HG02759 (cell line): Measurements from ENCODE around the gene RALGDS.

Source experiments
- ATAC-seq: cut with Tn5 transposase; IDR thresholded peaks from one replicate; pipeline ENCODE4 v1.9.1; 2021; ENCODE audit warnings: mild to moderate bottlenecking, moderate library complexity; ENCODE audit not compliant: unreplicated experiment

RALGDS gene

DNA sequence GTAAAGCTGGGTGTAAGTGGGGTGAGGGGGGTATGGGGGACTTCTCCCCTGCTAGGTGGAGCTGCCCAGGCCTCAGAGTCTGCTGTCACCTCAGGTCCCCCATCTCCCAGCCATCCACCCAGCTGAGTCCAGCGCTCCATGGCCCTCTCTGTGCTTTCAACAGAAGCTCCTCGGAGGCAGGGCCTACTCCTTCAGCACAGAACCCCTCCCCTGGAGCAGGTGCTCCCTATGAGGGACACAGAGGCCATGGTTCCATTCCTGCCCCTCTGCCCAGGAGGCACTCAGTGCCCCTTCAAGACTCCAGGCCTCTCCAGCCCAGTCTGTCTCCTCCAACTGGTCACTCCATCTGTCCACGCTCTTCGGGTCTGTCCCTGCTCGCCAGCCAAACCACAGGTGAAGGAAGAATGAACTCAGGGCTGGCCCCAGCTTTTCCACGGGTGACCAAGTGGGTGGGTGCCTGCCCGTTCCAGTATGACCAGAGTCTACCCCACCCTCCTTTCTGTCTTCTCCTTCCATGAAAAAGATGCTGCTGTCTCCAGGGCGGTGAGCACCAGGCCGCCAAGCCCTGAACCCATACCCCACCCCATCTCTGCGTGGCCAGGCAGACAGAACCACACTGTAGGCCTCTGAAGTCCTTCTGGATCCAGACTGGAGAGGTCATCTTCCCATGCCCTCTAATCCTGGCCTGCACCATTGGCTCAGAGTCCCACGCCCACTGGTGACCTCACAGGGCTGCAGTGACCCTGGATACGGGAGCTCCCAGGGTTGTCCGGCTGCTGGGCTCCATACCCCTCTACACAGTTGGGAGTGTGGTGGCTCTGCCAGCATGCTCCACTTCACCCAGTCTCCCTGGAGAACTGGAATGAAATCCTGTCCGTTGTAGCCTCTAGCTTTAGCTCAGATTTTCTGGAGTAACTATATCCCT lies 30.8 kb upstream of the RALGDS start:
- no peak for ATAC-seq

DNA sequence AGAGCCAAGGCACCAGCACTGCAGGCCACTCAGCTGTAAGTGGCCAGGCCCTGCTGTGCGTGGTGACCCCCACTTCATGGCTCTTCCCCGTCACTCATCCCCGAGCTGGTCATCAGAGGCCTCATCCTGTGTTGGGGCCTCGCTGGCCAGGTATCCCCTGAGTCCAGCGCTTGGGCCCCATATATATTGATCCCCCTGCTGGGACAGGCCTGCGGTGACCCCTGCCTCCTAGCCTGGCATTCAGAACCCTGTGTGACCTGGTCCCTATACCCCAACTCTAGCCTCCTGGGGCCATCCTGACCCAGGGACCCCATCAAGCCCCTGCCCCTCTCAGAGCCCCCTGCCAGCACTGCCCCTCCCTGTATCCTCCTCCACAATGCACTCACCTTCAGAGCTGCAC lies 30.0 kb upstream of the RALGDS start:
- no peak for ATAC-seq

DNA sequence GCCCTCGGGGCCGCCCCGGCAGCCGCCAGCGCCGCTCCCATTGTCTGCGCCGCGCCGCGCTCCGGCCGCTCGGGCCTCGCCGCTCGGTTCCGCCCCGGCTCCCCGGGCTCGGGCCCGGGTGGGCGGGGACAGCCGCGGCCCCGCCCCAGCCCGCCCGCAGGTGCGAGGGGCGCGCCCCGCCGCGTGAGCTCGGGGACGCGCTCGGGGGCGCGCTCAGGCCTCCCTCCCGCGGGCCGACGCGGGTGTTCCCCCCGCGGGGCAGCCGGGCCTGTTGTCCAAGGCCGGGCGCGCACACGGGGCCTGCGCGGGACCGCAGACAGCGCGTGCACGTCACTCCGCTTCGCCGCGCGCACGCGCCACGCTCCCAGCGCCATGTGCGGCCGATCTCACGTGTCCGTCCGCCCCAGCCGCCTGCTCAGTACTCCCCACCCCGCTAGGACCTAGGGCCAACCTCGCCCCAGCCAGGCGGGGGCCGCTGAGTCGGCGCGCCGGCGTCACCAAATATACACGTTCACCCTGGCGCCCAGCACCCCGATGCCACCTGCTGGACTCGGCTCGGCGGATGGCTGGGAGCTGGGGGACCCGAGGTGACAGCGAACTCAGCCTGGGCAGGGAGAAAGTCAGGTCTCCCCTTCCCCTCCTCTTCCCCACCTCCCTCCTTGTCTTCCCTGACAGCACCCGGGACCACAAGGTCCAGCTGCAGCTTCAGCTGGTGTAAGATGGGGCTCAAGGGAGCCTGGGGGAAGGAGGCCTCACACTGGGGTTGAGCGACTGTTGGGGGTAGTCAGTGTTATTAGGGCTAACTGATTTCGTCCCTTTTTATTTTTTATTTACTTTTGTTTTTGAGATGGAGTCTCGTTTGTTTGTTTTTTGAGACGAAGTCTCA lies 28.3 kb upstream of the RALGDS start:
- ATAC-seq: peak; percentile 71

DNA sequence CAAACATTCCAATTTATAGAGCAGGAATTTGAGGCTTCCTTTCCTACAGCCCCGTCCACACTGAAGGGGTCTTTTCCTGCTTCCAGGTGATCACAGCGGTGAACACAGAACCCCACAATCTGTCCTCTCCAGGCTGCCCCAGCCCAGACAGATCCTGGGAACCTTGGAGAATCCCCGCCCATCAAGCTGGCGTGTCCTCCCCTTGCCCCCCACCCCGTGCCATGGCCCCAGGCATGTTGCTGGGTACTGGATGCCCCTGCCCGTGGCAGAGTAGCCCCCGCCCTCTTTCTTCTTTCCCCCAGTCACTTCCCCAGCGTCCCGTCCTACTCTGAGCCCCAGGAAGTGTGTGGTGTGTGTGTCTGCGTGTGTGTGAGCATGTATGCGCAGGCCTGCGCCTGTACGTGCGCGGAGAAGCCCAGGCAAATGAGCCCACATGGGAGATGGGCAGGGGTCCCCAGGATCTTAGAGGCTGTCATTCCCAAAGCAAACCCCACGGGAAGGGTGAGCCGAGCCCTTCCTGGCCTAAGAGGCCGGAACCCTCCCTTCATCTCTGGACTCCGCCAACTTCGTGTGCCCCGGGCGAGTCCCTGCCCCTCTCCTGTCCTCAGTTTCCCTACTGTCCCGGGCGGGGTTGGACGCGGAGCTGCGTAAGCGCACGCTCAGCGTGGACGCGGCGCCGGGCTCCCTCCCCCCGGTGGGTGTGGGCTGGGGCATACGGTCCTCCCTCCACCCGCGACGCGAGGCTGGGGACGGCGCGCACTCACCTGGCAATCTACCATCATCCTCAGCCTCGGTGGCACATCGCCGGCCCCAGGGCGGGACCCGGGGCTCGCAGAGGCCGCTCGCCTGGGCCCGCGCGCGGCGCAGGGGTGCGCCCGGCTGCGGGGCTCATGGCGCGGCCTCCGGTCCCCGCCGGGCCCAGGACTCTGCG lies 27.4 kb upstream of the RALGDS start:
- ATAC-seq: peak; percentile 18

DNA sequence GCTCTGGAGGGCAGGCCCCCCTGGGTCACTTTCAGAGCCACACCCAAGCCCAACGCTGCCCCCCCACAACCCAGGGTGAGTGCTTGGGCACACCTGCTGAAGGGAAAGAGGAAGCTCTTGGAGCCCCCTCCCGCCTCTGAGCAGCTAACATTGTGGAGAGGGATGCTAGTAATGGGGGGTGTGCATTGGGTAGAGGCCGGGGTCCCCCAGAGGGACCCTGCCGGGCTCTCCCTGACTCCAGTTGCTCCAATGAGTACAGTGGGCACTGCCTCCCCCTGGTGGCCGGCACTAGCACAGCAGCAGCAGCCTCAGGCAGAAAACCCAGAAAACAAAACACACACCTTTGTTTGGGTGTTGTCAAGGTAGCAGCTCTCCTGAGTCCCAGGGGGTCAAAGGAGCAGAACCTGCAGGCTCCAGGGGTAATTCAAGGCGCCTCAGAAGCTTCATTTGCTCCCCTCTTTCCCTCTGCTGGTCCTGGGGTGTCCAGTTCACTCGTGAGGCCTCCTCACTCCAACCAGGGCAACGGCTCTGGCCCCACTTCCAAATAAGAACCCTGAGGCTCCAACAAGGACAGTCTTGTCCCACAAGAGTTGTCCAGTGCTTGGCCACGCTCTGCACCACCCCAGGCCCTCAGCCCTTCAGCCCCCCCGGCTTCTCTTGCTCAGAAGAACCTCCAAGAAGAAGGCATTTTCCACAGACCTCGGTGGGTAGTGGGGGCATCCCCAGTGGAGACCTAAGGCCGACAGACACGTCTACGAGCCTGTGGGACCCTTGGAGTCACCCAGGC lies 26.6 kb upstream of the RALGDS start:
- no peak for ATAC-seq

DNA sequence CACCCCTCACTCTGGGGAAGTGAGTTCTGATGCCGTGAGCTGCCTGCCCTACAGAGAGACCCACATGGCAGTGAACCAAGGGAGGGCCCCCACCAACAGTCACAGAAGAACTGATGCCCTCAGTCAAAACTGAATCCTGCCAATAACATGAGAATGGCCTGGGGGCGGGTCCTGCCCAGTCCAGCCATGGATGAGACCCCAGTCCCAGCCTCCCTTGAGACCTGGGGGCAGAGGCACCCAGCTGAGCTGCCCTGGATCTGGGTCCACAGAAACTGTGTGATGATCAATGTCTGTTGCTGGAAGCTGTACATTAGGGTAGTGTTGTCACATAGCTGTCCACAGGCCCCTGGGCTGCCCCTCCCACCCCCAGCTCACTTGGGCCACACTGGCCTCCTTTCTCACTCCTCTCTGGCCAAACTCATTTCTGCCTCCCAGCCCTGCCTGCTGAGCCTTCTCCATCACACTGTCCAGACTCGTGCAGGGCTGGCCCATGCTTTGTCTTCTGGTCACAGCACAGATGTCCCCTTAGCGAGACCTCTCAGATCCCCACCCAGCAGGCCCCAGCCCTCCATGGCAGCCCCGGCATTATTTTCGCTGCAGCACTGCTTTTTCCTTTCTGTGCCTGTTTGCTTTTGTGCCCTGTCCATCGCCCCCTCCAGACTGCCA lies 25.8 kb upstream of the RALGDS start:
- no peak for ATAC-seq

DNA sequence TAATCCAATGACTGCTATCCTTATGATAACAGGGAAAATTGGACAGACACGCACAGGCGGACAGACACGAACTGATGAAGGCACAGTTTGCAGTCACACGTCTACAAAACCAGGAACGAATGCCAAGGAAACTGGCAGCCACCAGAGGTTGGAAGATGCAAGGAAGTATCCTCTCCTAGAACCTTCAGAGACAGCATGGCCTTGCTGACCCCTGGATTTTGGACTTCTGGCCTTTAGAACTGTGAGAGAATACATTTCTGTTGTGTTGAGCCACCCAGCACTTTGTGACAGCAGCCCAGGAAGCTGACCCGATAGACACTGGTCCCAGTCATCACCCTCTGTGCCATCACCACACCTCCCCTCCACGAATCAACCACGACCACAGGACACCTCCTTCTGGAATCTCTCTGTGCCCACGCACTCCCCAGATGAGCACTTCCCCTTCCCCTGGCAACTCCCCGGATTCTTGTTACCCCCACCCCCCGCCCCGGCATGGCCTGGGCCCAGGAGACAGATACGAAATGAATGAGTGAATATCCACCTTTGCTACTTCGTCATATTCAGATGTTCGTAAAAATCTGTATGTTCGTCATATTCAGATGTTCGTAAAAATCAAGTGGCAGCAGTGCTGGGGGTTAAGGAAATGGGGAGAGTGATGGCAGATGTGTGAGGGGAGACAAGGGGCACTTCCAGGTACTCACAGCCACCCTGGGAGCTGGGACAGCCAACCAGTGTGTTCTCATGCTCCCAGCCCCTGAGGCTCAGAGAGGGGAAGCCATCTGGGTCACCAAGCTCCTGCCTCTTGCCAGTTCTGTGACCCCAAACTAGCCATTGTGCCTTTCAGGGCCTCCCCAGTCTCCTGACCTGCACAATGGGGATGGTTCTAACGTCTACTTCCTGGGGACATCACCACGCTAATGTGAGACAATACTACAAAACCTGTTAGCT lies 24.1 kb upstream of the RALGDS start:
- no peak for ATAC-seq

DNA sequence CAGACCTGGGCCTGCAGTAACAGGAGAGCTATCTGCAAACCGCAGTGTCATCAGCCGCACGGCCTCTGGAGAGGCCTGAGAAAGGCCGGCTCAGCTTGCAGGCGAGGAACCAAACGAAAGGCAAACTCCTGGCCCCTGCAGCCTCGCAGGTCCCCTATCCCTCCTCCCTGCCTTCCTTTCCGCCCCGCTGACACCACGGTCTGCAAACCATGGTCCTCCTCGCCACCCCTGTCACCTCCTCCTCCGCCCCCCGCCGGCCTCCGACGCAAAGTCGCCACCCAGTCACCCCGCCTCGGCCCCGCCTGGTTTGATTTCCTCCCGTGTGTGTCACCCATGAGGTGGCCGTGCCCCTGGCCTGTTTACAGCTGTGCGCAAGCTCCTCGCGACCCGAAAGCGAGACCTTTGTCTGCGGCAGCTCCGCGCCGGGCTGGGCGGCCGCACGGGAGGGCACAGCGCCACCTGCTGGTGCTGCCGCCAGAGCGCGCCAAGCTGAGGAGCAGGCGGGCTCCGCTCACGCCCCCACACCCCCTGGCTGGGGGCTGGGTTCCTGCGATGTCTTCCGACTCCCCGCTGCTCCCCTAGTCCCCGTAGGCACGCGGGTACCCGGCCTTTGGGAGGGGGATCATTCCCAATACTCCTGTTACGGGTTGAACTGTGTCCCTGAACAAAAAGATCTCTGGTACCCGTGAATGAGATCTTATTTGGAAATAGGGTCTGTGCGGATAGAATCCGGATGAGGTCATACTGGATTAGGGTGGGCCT lies 23.3 kb upstream of the RALGDS start:
- ATAC-seq: peak; percentile 57

DNA sequence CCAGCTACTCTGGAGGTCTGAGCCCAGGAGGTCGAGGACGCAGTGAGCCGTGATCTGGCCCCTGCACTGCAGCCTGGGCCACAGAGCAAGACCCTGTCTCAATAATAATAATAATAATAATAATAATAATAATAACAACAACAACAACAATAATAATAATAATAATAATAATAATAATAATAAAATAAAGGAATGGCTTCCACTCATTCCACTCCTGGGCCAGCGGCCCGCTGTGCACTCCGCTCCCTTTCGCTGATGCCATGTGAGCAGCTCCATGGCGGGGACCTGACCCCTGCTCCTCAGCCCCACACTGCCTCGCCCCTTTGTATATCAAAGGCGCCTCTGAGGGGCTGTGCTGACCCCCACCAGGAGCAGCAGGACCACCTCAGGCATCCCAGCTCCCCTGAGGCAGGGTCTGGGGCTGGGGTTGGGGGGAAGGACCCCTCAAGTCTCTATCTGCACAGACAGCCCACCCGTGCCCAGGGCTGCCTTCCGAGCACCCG lies 22.6 kb upstream of the RALGDS start:
- ATAC-seq: no peak

DNA sequence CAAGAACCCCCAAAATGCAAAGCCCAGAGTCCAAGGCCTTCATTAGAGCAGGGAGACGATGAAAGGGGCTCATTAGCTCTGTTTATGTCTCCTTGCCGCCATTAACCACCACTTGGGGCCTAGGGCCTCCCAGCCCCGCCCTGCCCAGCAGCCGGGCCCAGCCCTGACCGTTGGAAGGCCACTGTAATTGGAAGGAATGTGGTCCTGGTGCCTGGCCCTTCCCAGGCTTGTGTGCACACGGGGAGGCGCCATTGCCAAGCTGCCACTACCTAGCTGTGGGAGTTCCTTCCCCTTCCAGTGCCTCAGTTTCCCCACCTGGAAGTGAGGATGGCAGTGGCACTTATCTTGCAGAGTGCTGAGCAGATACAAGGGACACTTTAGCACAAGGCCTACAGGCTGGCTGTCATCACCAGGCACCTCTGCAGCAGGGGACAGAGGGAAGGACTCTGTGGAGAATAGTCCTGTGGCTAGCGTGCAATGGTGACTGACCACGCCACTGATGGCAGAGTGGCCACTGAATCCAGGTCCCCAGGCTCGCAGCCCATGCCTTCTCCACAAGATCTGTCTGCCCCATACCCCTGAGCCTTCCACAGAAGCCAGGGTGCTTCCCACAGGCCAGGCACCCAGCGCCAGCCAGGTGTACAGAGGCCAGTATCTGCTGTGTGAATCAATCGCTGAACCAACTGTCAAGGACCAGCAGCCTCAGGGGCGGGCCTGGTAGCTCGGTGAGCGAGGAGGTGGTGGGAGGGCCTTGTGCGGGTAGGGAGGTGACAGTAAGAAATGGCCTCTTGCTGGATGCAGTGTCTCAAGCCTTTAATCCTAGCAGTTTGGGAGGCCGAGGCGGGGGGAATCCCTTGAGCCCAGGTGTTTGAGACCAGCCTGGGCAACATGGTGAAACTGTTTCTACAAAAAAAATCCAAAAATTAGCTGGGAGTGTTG lies 21.9 kb upstream of the RALGDS start:
- ATAC-seq: no peak

DNA sequence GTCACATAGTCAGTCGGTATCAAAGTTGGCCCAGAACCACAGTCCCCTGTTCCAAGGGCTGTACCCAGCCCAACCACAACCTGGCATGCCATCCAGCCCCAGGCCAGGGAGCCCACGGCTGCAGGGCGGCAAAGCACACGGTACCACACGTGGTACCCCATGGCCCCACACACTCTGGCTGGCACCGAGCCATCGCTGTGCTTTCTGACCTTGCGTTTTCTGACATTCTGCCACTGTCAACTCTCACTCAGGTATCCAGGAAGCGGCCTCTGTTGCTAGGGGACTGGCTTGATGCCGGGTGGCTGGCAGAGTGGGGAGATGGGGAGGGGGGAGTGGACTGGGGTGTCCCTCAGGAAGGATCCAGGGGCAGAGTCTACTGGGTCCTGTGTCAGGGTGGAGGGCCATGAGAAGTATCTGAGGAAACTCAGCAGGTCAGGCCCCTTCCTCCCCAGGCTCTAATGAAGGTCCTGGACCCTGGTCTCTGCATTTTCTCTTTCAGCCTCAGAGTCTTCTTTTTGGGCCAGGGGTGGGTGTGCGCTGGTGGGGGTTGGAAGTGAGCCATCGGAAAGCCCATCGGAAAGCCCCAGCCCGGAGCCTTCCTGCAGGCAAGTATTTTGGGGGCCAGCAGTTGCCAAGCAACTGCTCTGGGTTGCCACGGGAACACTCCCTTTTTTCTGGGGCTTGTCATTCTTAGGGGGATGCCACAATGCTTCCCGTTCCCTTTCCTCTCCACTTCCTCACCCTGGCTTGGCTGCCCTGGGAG lies 21.0 kb upstream of the RALGDS start:
- ATAC-seq: no peak

DNA sequence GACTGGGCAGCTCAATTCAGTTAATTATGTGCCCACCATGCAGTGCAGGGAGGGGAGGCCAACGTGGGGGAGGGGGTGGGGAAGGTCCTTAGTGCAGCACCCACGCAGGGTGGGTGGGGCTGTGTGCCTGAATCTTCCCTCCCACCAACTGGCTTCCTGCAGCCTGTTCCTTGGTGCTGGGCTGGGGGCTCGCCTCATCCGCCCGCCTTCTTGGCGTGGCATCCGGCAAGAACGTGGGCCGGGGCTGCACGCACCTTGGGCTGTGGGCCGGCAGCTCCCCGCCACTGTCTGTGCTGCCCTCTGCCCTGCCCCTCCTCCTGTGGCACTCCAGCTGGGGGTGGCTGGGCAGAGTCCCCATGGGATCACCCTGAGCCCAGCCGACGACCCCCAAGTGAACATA lies 19.6 kb upstream of the RALGDS start:
- ATAC-seq: no peak

DNA sequence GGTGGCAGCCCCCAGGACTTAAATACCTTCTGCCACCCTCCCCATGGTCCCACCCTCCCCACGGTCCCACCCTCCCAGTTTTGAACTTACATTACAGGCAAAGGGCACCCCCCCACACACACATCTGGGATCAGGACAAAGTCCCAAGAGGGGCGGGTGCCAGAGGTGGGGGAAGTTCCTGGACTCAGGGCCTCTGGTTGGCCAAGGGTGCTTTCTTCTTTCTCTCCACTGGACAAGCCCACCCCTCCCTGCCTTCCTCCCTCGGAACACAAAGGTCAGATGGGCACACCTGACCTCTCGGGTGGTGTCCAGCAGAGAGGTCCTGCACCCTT lies 19.1 kb upstream of the RALGDS start:
- ATAC-seq: no peak

DNA sequence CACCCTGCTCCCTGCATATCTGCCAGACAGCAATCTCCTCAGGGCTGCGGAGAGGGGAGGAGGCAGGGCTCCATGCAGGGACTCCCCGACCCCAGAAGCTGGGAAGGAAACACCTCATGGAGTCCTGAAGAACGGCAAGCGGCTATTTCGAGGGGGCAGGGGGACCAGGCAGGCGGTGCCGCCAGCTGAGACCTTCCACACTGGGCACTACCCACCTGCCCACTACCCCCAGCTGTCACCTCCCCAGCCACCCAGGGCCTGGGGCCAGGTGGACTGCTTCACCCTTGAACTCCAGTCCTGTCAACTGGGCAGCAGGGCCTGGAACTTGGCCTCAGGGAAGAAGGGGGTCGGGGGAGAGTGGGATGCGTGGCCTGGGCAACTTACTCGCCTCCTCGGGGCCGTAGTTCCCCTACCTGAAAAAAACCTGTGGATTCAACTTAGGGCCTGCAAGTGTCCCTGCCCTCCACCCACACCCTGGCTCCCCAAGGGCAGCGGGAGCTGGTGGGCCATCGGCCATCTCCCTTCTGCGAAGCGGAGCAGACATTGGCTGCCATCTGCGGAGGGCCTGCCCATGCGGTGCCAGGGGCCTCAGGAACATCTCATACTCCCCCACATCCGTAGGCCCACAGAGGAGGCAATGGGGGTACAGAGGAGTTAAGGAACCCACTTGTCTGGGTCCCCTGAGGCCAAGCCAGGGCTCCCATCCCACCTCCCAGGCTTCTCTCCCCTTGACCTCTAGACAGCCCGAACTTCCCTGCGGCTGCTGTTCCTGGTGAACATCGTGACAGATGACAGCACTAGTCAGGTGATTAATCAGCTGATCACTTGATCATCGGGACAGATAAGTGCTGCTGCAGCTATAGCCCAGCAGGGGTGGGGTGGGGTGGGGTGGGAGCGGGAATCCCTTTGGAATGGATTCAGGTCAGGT lies 18.5 kb upstream of the RALGDS start:
- no peak for ATAC-seq
